ENCODE measurements around the gene FBXL15. TPM values are rescaled to one million over a fixed set of nuclear protein-coding genes. Genes with fewer than 3 reads are reported as not detected.

FBXL15 gene
- total and polyA plus RNA-seq, 2 donors (not counting 1 experiment from before 2014, with no cell fraction given): 15.5 to 20.7 TPM

DNA sequence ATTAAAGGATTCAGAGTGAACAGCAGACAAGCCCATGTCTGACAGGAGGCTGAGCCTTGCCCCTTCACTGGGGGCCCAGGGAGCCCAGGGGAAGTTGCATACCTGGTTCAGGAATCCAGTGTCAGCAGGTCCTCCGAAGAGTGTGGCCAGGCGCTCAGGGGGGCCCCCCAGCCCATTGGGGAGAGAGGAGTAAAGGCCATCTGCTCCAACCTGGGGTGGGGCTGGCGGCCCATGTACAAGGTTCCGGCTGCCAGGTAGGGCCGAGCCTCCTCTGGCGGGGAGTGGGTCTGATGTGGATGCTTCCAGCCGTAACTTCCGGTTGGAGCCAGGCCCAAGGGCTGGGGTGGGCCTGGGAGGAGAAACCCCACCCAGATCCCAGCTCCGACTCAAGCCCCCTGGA is 4.4 kb upstream of the FBXL15 start:
- Mint-ChIP-seq H3K4me3 (no peak overlapping the region), H3K27ac (no peak overlapping the region), H3K27me3 (peaks cover 51% of the 10 kb centered on the region), H3K4me1 (peaks cover 36% of the 10 kb centered on the region), H3K9me3 (ENCODE audit: insufficient read depth) (no peaks in the 10 kb centered on the region)
- intact Hi-C loops (cut with micrococcal nuclease): no loop called here
- ChIA-PET POLR2A (no interaction called here), CTCF (no interaction called here)
- H2AFZ ChIP-seq (ENCODE audit: insufficient read depth, low read depth, low read length, poor library complexity, severe bottlenecking): no peak overlapping the region
- no peak overlapping the region for H3K4me3 ChIP-seq (ENCODE audit: control extremely low read depth in 1 of 5, extremely low read depth in 1 of 5, insufficient read depth in 1 of 5, low read depth in 2 of 5, low read length in 4 of 5)
- peaks cover 0 to 75% (median 40%) of the 10 kb centered on the region in 4 experiments for H3K27me3 ChIP-seq (replicated peaks in 1 of 4; ENCODE audit: control extremely low read depth in 1 of 4, control insufficient read depth in 3 of 4, insufficient read depth in 4 of 4, low read length in 3 of 4)
- peaks cover 24% of the 10 kb centered on the region in 2 donors for H3K4me1 ChIP-seq (ENCODE audit: control insufficient read depth in 2 of 2, insufficient read depth in 2 of 2, low read length in 2 of 2)
- H4K20me1 ChIP-seq (ENCODE audit: control insufficient read depth, insufficient read depth, low read length, poor library complexity, severe bottlenecking): peaks cover 6% of the 10 kb centered on the region
- ATAC-seq (ENCODE audit: low read depth) (no peak), DNase-seq (no peak)
- no peak overlapping the region for H3K27ac ChIP-seq (ENCODE audit: low read length in 2 of 2)
- H3K4me2 ChIP-seq (replicated peaks; ENCODE audit: low read depth, low read length, poor library complexity, severe bottlenecking): no peak overlapping the region
- no peaks in the 10 kb centered on the region for H3K36me3 ChIP-seq (replicated peaks in 1 of 2; ENCODE audit: control extremely low read depth in 1 of 2, control insufficient read depth in 1 of 2, extremely low read depth in 1 of 2, insufficient read depth in 2 of 2, low read length in 1 of 2)
- no peaks in the 10 kb centered on the region for H3K79me2 ChIP-seq (ENCODE audit: control insufficient read depth, insufficient read depth, low read length)
- WGBS (ENCODE audit: insufficient coverage): 93% methylated on average over 6 of the region's 9 CpGs
- peaks cover 0 to 14% (median 0%) of the 10 kb centered on the region in 3 donors for H3K9me3 ChIP-seq (ENCODE audit: control extremely low read depth in 1 of 3, control insufficient read depth in 2 of 3, insufficient read depth in 1 of 3, low read length in 2 of 3)
- TF ChIP-seq, protein P1, sequence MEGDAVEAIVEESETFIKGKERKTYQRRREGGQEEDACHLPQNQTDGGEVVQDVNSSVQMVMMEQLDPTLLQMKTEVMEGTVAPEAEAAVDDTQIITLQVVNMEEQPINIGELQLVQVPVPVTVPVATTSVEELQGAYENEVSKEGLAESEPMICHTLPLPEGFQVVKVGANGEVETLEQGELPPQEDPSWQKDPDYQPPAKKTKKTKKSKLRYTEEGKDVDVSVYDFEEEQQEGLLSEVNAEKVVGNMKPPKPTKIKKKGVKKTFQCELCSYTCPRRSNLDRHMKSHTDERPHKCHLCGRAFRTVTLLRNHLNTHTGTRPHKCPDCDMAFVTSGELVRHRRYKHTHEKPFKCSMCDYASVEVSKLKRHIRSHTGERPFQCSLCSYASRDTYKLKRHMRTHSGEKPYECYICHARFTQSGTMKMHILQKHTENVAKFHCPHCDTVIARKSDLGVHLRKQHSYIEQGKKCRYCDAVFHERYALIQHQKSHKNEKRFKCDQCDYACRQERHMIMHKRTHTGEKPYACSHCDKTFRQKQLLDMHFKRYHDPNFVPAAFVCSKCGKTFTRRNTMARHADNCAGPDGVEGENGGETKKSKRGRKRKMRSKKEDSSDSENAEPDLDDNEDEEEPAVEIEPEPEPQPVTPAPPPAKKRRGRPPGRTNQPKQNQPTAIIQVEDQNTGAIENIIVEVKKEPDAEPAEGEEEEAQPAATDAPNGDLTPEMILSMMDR (IDR thresholded peaks at IDR 0.05): no peak
- TF ChIP-seq EZH2 (IDR thresholded peaks at IDR 0.05; ENCODE audit: borderline replicate concordance, insufficient read depth, low read depth, low read length, poor library complexity, severe bottlenecking): no peak
- no peak overlapping the region for H3K9ac ChIP-seq (ENCODE audit: low read length)

GRCh38 chr10:102416695-102417094 is 3.9 kb upstream of the FBXL15 start:
- Histone ChIP-seq H3K4me2 (replicated peaks; ENCODE audit: low read depth, low read length, poor library complexity, severe bottlenecking) (no peak overlapping the region), H3K9me3 (ENCODE audit: control extremely low read depth in 1 of 3, control insufficient read depth in 2 of 3, insufficient read depth in 1 of 3, low read length in 2 of 3) (peaks cover 0 to 14% (median 0%) of the 10 kb centered on the region in 3 donors), H3K4me3 (ENCODE audit: control extremely low read depth in 1 of 5, extremely low read depth in 1 of 5, insufficient read depth in 1 of 5, low read depth in 2 of 5, low read length in 4 of 5) (no peak overlapping the region), H3K27me3 (replicated peaks in 1 of 4; ENCODE audit: control extremely low read depth in 1 of 4, control insufficient read depth in 3 of 4, insufficient read depth in 4 of 4, low read length in 3 of 4) (peaks cover 0 to 70% (median 36%) of the 10 kb centered on the region in 4 experiments), H4K20me1 (ENCODE audit: control insufficient read depth, insufficient read depth, low read length, poor library complexity, severe bottlenecking) (peaks cover 6% of the 10 kb centered on the region), H2AFZ (ENCODE audit: insufficient read depth, low read depth, low read length, poor library complexity, severe bottlenecking) (no peak overlapping the region), H3K9ac (ENCODE audit: low read length) (no peak overlapping the region), H3K27ac (ENCODE audit: low read length in 2 of 2) (no peak overlapping the region), H3K4me1 (ENCODE audit: control insufficient read depth in 2 of 2, insufficient read depth in 2 of 2, low read length in 2 of 2) (peaks cover 24 to 25% of the 10 kb centered on the region in 2 donors), H3K36me3 (replicated peaks in 1 of 2; ENCODE audit: control extremely low read depth in 1 of 2, control insufficient read depth in 1 of 2, extremely low read depth in 1 of 2, insufficient read depth in 2 of 2, low read length in 1 of 2) (no peaks in the 10 kb centered on the region), H3K79me2 (ENCODE audit: control insufficient read depth, insufficient read depth, low read length) (no peaks in the 10 kb centered on the region)
- intact Hi-C loops (cut with micrococcal nuclease): no loop called here
- ChIA-PET CTCF (no interaction called here), POLR2A (no interaction called here)
- Mint-ChIP-seq H3K27ac (no peak overlapping the region), H3K9me3 (ENCODE audit: insufficient read depth) (no peaks in the 10 kb centered on the region), H3K4me1 (peaks cover 33% of the 10 kb centered on the region), H3K27me3 (peaks cover 47% of the 10 kb centered on the region), H3K4me3 (no peak overlapping the region)
- TF ChIP-seq, protein P1 (IDR thresholded peaks at IDR 0.05): no peak
- no peak for TF ChIP-seq EZH2 (IDR thresholded peaks at IDR 0.05; ENCODE audit: borderline replicate concordance, insufficient read depth, low read depth, low read length, poor library complexity, severe bottlenecking)
- 90% methylated on average over 20 of the region's 20 CpGs for WGBS (ENCODE audit: insufficient coverage)
- ATAC-seq (ENCODE audit: low read depth): no peak
- peak; percentile 15 for DNase-seq

All from B cell (primary cell).